Ishikawa (cell line): Measurements from ENCODE around the gene CAMK4.

Experiments used
- CEBPB ChIP-seq: IDR thresholded peaks from 2 replicates; pipeline ENCODE4 v1.6.1; 2012
- CREB1 ChIP-seq: IDR thresholded peaks from 2 replicates; pipeline ENCODE4 v1.6.1; 2012; ENCODE audit warnings: low read depth
- EGR1 ChIP-seq: IDR thresholded peaks from 2 replicates; pipeline ENCODE4 v1.6.1; 2012
- EP300 ChIP-seq: IDR thresholded peaks from 2 replicates; pipeline ENCODE4 v1.6.1; 2012; ENCODE audit warnings: borderline replicate concordance
- FOXM1 ChIP-seq: IDR thresholded peaks from 2 replicates; pipeline ENCODE4 v1.6.1; 2012; ENCODE audit warnings: low read depth, borderline replicate concordance
- MAX ChIP-seq: IDR thresholded peaks from 2 replicates; pipeline ENCODE4 v1.6.1; 2012
- NFIC ChIP-seq: IDR thresholded peaks from 2 replicates; pipeline ENCODE4 v1.6.1; 2012
- RAD21 ChIP-seq: IDR thresholded peaks from 2 replicates; pipeline ENCODE4 v1.6.1; 2012; ENCODE audit warnings: low read depth
- REST ChIP-seq: IDR thresholded peaks from 2 replicates; pipeline ENCODE4 v1.6.1; 2012; ENCODE audit warnings: low read depth, mild to moderate bottlenecking
- TAF1 ChIP-seq: IDR thresholded peaks from 2 replicates; pipeline ENCODE4 v1.6.1; 2012; ENCODE audit warnings: low read depth, mild to moderate bottlenecking
- TEAD4 ChIP-seq: IDR thresholded peaks from 2 replicates; pipeline ENCODE4 v1.6.1; 2012
- USF1 ChIP-seq: IDR thresholded peaks from 2 replicates; pipeline ENCODE4 v1.6.1; 2012
- YY1 ChIP-seq: IDR thresholded peaks from 2 replicates; pipeline ENCODE4 v1.6.1; 2012; ENCODE audit warnings: low read depth
- ZBTB7A ChIP-seq: IDR thresholded peaks from 2 replicates; pipeline ENCODE4 v1.6.1; 2012; ENCODE audit warnings: low read depth

DNA sequence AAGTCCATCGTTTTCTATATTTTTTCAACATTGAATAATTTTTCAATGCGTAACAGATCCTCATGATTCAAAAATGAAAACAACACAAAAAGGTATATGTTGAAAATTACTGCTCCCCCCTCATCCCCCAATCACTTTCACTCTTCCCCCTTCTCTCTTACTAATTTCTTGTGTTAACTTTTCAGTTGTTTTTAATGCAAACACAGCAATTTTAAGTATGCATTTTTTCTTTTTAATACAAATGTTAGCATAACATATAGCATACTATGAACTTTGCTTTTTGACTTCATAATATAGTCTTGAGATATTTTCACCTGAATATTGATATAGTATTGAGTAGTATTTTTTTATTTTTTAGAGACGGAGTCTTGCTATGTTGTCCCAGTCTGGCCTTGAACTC, 41.1 kb upstream of the CAMK4 start:
- no peak for TF ChIP-seq FOXM1
- TF ChIP-seq CREB1: no peak
- no peak for TF ChIP-seq YY1
- no peak for TF ChIP-seq MAX
- TF ChIP-seq USF1: no peak
- no peak for TF ChIP-seq REST
- TF ChIP-seq TEAD4: no peak
- TF ChIP-seq EP300: no peak
- TF ChIP-seq TAF1: no peak
- no peak for TF ChIP-seq ZBTB7A
- TF ChIP-seq RAD21: no peak
- TF ChIP-seq EGR1: no peak
- TF ChIP-seq NFIC: no peak
- no peak for TF ChIP-seq CEBPB
